Gastroesophageal sphincter (tissue), 4 donors: Measurements from ENCODE around the gene TFE3. TPM values are rescaled to one million over a fixed set of nuclear protein-coding genes. Genes with fewer than 3 reads are reported as not detected.

Experiments
- ATAC-seq: fragments of 150-250 bp; one replicate; pipeline ENCODE4 v1.9.1; 2016; ENCODE audit warnings: mild to moderate bottlenecking, moderate library complexity
- H3K27ac ChIP-seq, 4 donors: fragments of 200-600 bp; sonication (generic) in 3 of 4; 1 replicate in 3 of 4; 2 replicates in 1 of 4; pipeline ENCODE4 v1.5.1; 2016 to 2019
- H3K27me3 ChIP-seq: fragments of 200-600 bp; sonication (generic); one replicate; pipeline ENCODE4 v1.5.1; 2019
- H3K36me3 ChIP-seq, 2 donors: fragments of 200-600 bp; sonication (generic); one replicate each; pipeline ENCODE4 v1.5.1; 2019; ENCODE audit warnings: control low read depth in 1 of 2
- H3K4me1 ChIP-seq, 3 donors: fragments of 200-600 bp; sonication (generic); 1 replicate in 2 of 3; 2 replicates in 1 of 3; pipeline ENCODE4 v1.5.1; 2016 to 2019; ENCODE audit warnings: control low read depth in 2 of 3
- H3K4me3 ChIP-seq, 2 donors: fragments of 200-600 bp; sonication (generic); one replicate each; pipeline ENCODE4 v1.5.1; 2019; ENCODE audit warnings: mild to moderate bottlenecking in 1 of 2, moderate library complexity in 1 of 2
- H3K9me3 ChIP-seq, 3 donors: fragments of 200-600 bp; sonication (generic); one replicate each; pipeline ENCODE4 v1.5.1; 2017 to 2019; ENCODE audit warnings: control low read depth in 2 of 3
- EP300 ChIP-seq: sonication (generic); formaldehyde crosslinking; IDR thresholded peaks from one replicate; pipeline ENCODE4 v1.6.1; 2017; ENCODE audit warnings: antibody characterized with exemption, mild to moderate bottlenecking
- POLR2A ChIP-seq, 2 donors: fragments of 450-650 bp; IDR thresholded peaks; one replicate each; pipeline ENCODE4 v1.6.1; 2017; ENCODE audit warnings: antibody characterized with exemption in 2 of 2, mild to moderate bottlenecking in 2 of 2, moderate library complexity in 1 of 2
- POLR2AphosphoS5 ChIP-seq: sonication (generic); formaldehyde crosslinking; IDR thresholded peaks from one replicate; pipeline ENCODE4 v1.6.1; 2017; ENCODE audit warnings: antibody characterized with exemption
- WGBS, 2 donors: methylation state at CpG; one replicate each; pipeline ENCODE4 v1.1.5; 2018; ENCODE audit warnings: low coverage in 1 of 2; 5-methylcytosine and 5-hydroxymethylcytosine counted together
- total RNA-seq, 4 donors: library from RNA; depleted of rRNA; stranded (reverse); fragments of >200 nt; gene quantifications; one replicate each; pipeline ENCODE4 v1.1.0, GENCODE V29; 2016
- TF ChIP-seq, protein P1 (sequence below), 4 experiments: fragments of 200-600 bp in 2 of 4; fragments of 450-650 bp in 2 of 4; sonication (generic) in 1 of 4; IDR thresholded peaks; one replicate each; pipeline ENCODE4 v1.5.1; 2017 to 2019; ENCODE audit warnings: antibody characterized with exemption in 4 of 4, mild to moderate bottlenecking in 2 of 4, moderate library complexity in 2 of 4

TFE3 gene
- total RNA-seq, 4 donors from 2014 or later, result 85.8 to 165 (median 107) TPM

DNA sequence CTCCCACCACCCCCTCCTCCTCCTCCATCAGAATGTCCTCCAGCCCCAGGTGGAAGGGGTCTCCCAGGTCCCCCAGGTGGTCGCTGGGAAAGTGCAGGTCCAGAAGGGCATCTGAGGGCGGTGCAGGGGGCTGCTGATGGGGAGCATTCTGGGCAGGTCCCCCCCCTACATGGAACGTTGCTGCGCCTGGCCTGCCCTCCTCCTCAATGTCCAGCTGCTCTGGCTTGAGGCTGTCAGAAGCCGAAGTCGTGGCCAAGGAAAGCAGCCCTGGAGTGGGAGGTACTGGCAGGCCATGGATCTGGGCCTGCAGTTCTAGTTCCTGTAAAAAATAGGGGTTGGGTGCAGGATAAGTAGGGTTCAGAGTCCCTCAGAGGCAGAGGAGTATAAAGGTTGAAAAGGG, 12.9 kb downstream of the TFE3 start:
- Histone ChIP-seq H3K9me3 (no peaks in the 10 kb centered on the region), H3K36me3 (peaks cover 0 to 61% of the 10 kb centered on the region in 2 donors), H3K27ac (peak overlapping the region in 3 of 4 donors; percentile 4 to 19 (median 11)), H3K27me3 (no peaks in the 10 kb centered on the region), H3K4me3 (no peak overlapping the region), H3K4me1 (peaks cover 0 to 24% (median 0%) of the 10 kb centered on the region in 3 donors)
- TF ChIP-seq POLR2A (IDR thresholded peaks at IDR 0.05) (no peak), POLR2AphosphoS5 (no peak), EP300 (no peak)
- TF ChIP-seq, protein P1, sequence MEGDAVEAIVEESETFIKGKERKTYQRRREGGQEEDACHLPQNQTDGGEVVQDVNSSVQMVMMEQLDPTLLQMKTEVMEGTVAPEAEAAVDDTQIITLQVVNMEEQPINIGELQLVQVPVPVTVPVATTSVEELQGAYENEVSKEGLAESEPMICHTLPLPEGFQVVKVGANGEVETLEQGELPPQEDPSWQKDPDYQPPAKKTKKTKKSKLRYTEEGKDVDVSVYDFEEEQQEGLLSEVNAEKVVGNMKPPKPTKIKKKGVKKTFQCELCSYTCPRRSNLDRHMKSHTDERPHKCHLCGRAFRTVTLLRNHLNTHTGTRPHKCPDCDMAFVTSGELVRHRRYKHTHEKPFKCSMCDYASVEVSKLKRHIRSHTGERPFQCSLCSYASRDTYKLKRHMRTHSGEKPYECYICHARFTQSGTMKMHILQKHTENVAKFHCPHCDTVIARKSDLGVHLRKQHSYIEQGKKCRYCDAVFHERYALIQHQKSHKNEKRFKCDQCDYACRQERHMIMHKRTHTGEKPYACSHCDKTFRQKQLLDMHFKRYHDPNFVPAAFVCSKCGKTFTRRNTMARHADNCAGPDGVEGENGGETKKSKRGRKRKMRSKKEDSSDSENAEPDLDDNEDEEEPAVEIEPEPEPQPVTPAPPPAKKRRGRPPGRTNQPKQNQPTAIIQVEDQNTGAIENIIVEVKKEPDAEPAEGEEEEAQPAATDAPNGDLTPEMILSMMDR (IDR thresholded peaks at IDR 0.05), result no peak
- peak; percentile 7 for ATAC-seq
- WGBS, 2 donors, result no CpG with 5 or more reads among the region's 6 CpGs

GRCh38 chrX:49029876-49030275, 13.3 kb downstream of the TFE3 start:
- Histone ChIP-seq H3K36me3 (peaks cover 0 to 61% of the 10 kb centered on the region in 2 donors), H3K4me1 (peaks cover 0 to 22% (median 0%) of the 10 kb centered on the region in 3 donors), H3K27me3 (no peaks in the 10 kb centered on the region), H3K9me3 (no peaks in the 10 kb centered on the region), H3K4me3 (no peak overlapping the region), H3K27ac (peak overlapping the region in 3 of 4 donors; percentile 4 to 19 (median 11))
- no CpG with 5 or more reads among the region's 6 CpGs for WGBS, 2 donors
- ATAC-seq, result peak; percentile 14
- no peak for TF ChIP-seq POLR2AphosphoS5
- no peak for TF ChIP-seq EP300
- TF ChIP-seq, protein P1 (IDR thresholded peaks at IDR 0.05), result no peak

DNA sequence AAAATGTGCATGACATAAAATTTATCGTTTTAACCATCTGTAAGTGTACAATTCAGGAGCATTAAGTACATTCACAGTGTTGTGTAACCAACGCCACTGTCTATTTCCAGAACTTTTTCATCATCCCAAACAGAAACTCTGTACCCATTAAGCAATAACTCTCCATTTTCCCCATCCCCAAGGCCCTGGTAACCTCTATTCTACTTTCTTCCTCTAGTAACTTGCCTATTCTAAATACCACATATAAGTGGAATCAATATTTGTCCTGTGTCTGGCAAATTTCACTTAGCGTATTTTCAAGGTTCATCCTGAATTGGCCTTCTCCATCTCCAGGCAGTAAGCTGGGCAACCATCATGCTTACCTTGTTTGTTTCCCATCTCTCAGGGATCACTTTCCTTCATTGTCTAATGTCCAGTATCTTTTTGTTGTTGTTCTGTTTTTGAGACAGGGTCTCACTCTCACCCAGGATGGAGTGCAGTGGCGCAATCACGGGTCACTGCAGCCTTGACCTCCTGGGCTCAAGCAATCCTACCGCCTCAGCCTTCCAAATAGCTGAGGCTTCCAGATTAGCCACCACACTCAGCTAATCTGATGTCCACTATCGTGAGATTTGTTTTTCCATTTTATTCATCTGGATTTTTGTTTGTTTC, 23.4 kb downstream of the TFE3 start:
- TF ChIP-seq POLR2A (IDR thresholded peaks at IDR 0.05) (no peak), EP300 (no peak)
- TF ChIP-seq, protein P1 (IDR thresholded peaks at IDR 0.05), result no peak
- Histone ChIP-seq H3K9me3 (no peaks in the 10 kb centered on the region), H3K27me3 (no peaks in the 10 kb centered on the region), H3K4me1 (no peaks in the 10 kb centered on the region), H3K4me3 (no peak overlapping the region), H3K36me3 (peaks cover 0 to 4% of the 10 kb centered on the region in 2 donors), H3K27ac (no peak overlapping the region)
- 73 to 86% methylated on average over 4 to 5 of the region's 7 CpGs for WGBS, 2 donors
- ATAC-seq, result no peak

GRCh38 chrX:49019050-49019449, 24.1 kb downstream of the TFE3 start:
- Histone ChIP-seq H3K36me3 (no peaks in the 10 kb centered on the region), H3K9me3 (no peaks in the 10 kb centered on the region), H3K4me3 (no peak overlapping the region), H3K27ac (no peak overlapping the region), H3K4me1 (no peaks in the 10 kb centered on the region), H3K27me3 (no peaks in the 10 kb centered on the region)
- ATAC-seq, result no peak
- TF ChIP-seq, protein P1 (IDR thresholded peaks at IDR 0.05), result no peak
- TF ChIP-seq POLR2A (IDR thresholded peaks at IDR 0.05) (no peak), EP300 (no peak), POLR2AphosphoS5 (no peak)
- WGBS, 2 donors, result 94% methylated on average over 2 of the region's 2 CpGs; no CpG with 5 or more reads in 1 of the 2 donors

GRCh38 chrX:49003696-49004095, 39.5 kb downstream of the TFE3 start:
- 58 to 80% methylated on average over 2 to 5 of the region's 5 CpGs for WGBS, 2 donors
- no peak overlapping the region for H3K4me3 ChIP-seq
- no peaks in the 10 kb centered on the region for H3K27me3 ChIP-seq
- H3K27ac ChIP-seq, result no peak overlapping the region
- ATAC-seq, result no peak
- H3K9me3 ChIP-seq, result no peaks in the 10 kb centered on the region
- H3K4me1 ChIP-seq, result peaks cover 0 to 11% (median 0%) of the 10 kb centered on the region in 3 donors
- H3K36me3 ChIP-seq, result peaks cover 0 to 5% of the 10 kb centered on the region in 2 donors
- TF ChIP-seq, protein P1 (IDR thresholded peaks at IDR 0.05), result no peak
- TF ChIP-seq POLR2AphosphoS5 (no peak), POLR2A (IDR thresholded peaks at IDR 0.05) (no peak), EP300 (no peak)
